CD4-positive, alpha-beta T cell treated with Interleukin-6 for 4 hours (primary cell): ENCODE data around the gene CARNS1.

Source experiments
- DNase-seq: peaks from one replicate; pipeline ENCODE4 v3.0.0-alpha.2; 2020; ENCODE audit warnings: mixed read lengths

Gene CARNS1

DNA sequence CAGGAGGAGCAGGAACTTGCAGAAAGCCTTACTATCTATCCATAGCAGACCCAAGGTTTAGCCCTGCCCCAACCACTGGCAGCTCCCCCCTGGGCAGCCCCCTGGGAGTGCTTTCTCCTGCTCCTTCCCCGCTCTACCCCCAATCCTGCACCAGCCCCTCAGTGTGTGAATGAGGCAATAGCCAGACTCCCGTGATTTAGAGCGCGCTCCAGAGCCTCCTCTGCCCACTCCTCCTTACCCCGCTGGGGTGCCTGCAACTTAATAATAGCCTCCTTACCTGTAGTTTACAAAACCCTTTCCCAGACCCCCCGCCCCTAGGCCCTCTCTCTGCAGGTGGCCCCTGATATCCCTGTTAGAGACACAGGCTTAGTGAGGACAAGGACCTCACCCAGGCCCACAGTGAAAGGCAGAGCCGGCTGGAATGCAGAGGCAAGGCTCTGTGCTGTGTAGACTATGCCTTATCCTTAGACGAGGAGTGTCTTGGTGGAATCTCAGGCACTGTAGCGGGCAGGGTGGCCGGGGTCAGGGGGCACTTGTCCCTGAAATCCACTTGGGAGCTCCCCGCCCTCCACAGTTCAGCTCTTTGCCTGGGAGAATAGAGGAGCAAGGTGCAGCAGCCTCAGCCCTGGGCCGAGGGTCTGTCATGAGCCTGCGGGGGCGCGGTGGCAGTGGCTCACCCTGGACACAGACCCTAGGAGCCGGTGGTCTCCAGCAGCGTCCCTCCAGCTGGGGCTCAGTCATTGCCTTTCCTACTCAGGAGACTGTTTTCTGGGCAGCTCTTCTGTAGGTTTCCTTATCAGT is 4.3 kb upstream of the CARNS1 start:
- no peak for DNase-seq

DNA sequence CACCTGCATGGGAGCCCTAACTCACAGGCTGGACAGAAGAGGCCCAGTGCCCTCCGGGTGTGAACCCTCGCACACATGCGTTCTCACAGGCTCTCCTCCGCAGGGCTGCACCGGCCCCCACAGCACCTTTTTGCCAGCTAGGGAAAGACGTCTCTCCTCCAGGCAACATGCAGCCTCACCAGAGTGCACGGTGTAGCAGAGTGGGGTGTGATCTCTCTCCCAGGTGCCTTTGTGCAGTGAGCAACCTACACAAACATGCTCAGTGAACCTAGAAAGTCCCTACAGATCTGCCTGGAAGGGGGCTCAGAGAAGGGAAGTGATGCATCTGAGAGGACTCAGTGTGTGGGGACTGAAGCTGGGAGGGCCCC is 3.7 kb upstream of the CARNS1 start:
- peak; percentile 29 for DNase-seq

DNA sequence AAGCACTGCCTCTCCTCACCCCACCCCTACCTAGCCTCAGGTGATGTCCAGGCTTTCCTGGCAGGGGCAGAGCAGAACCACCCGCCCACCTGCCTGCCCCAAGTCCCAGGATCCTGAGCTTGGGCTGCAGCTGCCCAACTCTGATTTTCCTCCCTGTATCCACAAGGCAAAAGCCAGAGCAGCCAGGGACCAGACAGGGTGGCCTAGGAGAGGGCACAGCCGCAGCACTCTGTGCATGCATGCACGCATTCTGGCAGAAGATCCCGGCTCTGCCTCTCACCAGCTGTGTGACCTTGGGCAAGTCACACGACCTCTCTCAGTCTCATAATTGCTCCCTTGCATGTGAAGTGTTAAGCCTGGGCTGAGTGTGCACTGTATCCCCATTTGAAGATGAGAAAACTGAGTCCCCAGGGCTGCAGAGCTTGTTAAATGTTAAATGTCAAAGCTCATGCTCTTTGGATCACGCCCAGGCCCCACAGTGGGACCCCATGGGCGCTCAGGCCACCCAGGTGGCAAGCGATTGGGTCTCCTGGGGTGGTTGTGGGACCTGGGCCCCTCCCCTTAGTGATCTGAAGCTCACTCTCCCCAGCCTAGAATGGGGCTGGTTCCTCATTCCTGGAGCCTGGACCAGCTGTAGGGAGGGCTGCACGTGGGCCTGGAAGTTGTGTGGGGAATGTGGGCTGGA is 2.8 kb upstream of the CARNS1 start:
- DNase-seq = no peak

- DNase-seq = no peak
Observed at GRCh38 chr11:67413266-67413849, 2.1 kb upstream of the CARNS1 start.

DNA sequence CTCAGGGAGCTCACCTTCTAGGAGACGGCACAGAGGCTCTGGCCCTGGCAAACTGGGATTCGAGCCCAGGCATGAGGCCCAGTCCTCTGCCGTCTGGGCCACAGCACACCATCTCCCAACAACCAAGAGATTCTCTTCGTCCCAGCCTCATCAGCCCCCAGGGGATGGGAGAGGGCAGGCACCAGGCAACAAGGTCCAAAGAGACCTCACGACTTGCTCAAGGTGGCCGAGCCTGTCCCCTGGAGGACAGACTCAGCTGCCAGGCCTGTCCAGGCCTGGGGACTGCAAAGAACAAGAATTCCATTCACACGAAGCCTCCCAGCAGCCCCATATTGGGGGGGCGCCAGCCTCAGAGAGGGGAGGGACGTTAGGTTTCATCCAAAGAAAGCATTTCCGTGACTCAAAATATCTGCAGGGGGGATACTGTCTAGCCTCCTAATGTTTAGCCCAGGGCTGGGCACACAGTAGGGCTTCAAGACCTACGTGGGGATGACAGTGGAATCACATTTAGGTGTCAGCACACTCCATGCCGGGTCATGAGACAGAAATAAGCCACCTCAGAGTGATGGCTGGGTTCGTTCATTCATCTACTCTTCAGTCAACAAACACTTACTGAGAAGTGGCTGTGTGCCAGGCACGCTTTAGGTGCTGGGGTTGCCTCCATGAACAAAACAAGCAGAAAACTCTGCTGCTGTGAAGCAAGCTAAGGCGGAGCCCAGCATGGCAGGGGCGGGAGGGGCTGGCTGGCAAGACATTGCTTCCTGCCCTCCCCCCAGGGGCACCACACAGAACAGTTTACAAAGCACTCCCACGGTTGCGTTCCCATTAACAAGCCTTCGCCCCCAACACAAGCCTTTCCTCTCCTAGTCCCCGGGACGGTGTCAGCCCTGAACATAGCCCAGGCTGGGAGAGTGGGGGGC is 1.2 kb downstream of the CARNS1 start:
- peak; percentile 93 for DNase-seq

- DNase-seq = peak; percentile 2
Observed at GRCh38 chr11:67417425-67417824, 1.9 kb downstream of the CARNS1 start.

- DNase-seq = peak; percentile 68
Observed at GRCh38 chr11:67418476-67419281, 3.2 kb downstream of the CARNS1 start.

DNA sequence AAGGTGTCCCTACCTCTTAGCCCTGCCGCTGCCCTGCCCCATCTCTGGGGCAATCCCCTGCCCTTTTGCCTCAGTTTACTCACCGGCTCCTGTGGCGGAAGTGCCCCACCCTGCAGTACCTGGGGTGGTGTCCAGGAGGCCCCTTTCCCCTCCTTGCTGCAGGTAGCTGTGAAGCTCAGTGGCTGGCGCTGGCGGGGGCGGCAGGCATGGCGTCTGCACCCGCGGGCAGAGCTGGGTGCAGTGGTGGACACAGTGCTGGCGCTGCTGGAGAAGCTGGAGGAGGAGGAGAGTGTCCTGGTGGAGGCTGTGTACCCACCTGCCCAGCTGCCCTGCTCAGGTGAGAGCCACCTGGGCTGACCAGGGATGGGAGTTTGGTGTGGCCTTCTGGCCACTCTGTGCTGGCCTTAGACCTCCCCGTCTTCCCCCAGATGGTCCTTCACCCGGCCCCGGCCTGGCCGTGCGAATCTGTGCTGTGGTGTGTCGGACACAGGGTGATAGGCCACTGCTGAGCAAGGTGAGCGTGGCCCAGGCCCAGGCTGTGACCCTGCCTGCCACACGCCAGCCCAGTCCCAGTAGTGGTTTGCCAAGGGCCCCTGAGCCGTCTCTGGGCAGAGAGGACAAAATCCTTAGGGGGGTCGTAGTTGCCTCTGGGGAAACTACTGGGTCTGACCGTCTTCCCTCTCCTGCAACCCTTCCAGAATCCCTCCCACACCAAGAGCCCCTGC is 4.0 kb downstream of the CARNS1 start:
- peak; percentile 5 for DNase-seq

DNA sequence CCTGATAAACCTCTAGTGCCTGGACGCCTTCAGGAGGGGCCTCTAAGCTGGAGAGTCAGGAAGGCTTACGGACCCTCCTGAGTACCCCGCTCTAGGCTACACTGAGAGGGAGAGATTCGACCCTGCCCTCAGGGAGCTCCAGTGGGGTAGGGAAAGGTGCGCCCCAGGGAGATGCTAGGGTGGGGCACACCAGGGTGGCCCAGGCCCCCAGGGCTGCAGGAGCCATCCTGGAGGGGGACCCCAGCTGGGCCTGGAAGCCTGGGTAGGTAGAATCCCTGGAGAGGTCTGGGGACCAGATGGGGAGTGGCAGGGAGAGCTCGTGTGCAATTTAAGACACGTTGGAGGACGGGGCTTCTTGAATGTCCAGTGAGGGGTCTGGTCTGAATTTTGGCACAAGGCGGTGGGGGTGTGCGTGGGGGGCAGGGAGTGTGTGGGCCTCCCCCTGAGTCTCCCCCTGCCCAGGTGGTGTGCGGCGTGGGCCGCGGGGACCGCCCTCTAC is 4.7 kb downstream of the CARNS1 start:
- peak; percentile 1 for DNase-seq

DNA sequence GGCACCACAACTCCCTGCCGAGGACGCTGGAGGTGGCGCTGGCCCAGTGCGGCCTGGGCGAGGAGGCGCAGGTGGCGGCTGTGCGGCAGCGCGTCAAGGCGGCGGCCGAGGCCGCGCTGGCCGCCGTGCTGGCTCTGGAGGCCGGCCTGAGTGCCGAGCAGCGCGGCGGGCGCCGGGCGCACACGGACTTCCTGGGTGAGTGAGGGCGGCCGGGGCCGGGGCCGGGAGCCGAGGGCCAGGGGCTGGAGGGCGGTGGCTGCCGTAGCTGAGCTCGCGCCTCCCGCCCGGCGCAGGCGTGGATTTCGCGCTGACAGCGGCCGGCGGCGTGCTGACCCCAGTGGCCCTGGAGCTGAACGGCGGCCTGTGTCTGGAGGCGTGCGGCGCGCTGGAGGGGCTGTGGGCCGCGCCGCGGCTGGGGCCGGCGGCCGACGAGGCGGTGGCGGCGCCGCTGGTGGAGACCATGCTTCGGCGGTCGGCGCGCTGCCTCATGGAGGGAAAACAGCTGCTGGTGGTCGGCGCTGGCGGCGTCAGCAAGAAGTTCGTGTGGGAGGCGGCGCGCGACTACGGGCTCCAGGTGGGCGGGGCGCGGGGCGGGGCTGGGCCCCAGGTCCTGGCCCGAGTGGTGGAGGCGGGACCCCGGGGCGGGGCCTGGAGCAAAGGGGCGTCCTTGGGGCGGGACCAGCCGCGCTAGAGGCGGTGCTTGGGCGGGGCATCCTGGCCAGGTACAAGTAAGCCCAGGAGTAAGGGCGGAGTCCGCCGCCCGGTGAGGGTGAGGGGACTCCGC is 5.4 kb downstream of the CARNS1 start:
- peak; percentile 99 for DNase-seq

- DNase-seq = no peak
Observed at GRCh38 chr11:67421430-67422031, 6.1 kb downstream of the CARNS1 start.

DNA sequence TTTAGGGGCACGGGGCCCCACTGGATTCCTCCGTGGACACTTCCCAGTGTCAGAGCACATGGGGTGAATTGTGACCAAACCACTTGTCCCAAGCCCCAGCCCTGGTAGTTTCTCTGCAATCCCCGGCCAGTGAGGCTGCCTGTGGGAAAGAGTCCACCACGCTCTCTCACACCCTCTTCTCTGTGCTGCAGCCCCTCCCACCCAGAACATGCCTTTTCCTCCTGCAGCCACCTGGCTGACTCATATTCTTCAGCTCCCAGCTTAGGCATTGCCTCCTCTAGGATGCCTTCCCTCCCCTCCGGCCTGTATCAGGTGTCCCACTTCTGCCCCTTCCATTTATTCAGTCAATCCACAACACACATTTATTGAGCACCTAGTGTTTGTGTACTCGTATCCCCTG is 7.4 kb downstream of the CARNS1 start:
- DNase-seq = no peak

- DNase-seq = no peak
Observed at GRCh38 chr11:67423466-67423865, 8.0 kb downstream of the CARNS1 start.

DNA sequence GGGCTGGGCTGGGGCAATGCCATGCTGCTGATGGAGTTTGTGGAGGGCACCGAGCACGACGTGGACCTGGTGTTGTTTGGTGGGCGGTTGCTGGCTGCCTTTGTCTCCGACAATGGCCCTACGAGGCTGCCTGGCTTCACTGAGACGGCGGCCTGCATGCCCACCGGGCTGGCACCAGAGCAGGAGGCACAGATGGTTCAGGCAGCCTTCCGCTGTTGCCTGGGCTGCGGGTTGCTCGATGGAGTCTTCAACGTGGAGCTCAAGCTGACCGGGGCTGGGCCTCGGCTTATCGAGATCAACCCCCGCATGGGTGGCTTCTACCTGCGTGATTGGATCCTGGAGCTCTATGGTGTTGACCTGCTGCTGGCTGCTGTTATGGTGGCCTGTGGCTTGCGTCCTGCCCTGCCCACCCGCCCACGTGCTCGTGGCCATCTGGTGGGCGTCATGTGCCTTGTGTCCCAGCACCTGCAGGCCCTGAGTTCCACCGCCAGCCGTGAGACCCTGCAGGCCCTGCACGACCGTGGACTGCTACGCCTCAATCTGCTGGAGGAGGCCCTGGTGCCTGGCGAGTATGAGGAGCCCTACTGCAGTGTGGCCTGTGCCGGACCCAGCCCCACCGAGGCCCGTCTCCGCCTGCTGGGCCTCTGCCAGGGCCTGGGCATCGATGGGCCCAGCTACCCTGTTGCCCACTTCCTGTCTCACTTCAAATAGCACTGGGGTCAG is 8.6 kb downstream of the CARNS1 start:
- DNase-seq = no peak

- DNase-seq = peak; percentile 15
Observed at GRCh38 chr11:67427364-67427859, 11.9 kb downstream of the CARNS1 start.

DNA sequence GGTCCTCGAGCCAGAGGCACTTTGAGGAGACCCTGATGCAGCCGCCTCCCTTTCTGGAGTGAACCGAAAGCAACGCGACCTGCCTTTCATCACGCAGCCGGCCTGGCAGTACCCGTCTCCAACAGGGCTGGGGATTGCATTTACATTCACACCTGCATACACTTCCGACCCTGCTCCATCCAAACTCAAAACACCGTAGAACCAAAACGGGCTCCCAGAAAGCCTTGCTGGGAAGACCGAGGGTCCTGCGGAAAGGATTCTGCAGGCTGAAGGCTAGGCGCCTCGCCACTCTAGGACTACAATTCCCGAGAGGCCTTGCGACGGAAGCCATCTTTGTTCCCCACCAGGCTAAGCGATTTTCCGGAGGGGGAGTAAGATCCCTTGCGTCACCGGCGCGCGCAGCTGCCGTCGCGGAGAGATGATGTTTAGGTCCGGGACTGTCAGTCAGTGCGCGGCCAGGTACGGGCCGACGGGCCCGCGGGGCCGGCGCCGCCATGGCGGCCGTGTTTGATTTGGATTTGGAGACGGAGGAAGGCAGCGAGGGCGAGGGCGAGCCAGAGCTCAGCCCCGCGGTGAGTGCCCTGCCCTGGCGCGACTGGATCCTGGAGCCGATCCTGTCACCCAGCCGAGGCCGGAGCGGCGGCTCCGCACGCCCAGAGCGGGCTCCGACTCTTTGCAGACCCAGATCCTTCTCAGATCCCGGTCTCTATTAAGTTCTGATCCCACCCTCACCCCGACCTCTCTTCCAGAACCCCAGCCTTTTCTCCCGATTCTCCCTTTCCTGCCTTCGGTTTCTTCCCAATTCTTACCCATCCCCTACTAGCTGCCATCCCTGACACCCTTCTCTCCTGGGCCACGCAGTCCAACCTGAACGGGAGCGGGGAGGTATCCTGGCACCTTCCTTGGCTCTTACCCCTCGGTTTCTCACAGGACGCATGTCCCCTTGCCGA is 12.8 kb downstream of the CARNS1 start, which contains the start of gene RPS6KB2:
Gene RPS6KB2, plus strand, starts transcription at position 443 of the 950 bp plus-strand sequence. Its CDS starts 52 bp downstream, at position 495.
- peak; percentile 99 for DNase-seq

DNA sequence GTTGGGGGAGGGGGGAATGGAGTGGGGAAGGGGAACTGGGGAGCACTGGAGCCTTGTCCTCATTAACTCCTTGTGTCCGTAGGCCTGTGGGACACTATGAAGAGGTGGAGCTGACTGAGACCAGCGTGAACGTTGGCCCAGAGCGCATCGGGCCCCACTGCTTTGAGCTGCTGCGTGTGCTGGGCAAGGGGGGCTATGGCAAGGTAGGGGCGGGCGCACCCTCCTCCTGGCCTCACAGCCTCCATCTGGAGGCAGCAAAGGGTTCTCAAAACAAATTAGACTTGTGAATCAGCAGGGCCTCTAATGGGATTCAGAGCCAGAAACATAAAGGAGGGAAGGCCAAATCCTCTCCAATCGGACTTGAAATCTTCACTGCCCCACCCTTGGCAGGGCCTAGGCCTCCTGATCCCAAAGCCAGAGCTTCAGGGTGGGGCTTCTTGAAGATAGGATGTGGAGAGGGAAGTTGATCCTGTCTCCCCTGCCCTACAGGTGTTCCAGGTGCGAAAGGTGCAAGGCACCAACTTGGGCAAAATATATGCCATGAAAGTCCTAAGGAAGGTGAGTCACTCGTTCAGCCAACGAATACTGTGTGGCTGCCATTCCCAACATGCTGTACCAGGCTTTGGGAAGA is 13.7 kb downstream of the CARNS1 start:
- DNase-seq = peak; percentile 3
